RWPE2 (cell line): ENCODE results near the gene PRAME.

Experiments used
- ATAC-seq: fragments of 200-7000 bp; cut with Tn5 transposase; 3 replicates; pipeline ENCODE4 v1.9.1; 2021; ENCODE audit warnings: low read depth
- DNase-seq: peaks from one replicate; pipeline ENCODE4 v3.0.0-alpha.2; 2020; ENCODE audit warnings: low spot score
- H3K27ac ChIP-seq: fragments of 450-650 bp; 2 replicates; pipeline ENCODE4 v1.5.1; 2017; ENCODE audit warnings: mild to moderate bottlenecking; ENCODE audit not compliant: poor library complexity, severe bottlenecking
- H3K27me3 ChIP-seq: fragments of 250-450 bp; sonication (Bioruptor Pico); 2 replicates; pipeline ENCODE4 v1.5.1; 2021; ENCODE audit warnings: mild to moderate bottlenecking, moderate library complexity; ENCODE audit not compliant: insufficient read depth, poor library complexity, severe bottlenecking
- H3K36me3 ChIP-seq: fragments of 250-450 bp; sonication (Bioruptor Pico); 2 replicates; pipeline ENCODE4 v1.5.1; 2020; ENCODE audit warnings: low read depth, mild to moderate bottlenecking, moderate library complexity
- H3K4me1 ChIP-seq: fragments of 250-450 bp; sonication (Bioruptor Pico); 2 replicates; pipeline ENCODE4 v1.5.1; 2021; ENCODE audit warnings: mild to moderate bottlenecking, moderate library complexity; ENCODE audit not compliant: insufficient read depth, poor library complexity, severe bottlenecking
- H3K4me3 ChIP-seq: fragments of 250-450 bp; sonication (Bioruptor Pico); 2 replicates; pipeline ENCODE4 v1.5.1; 2021; ENCODE audit warnings: mild to moderate bottlenecking, moderate library complexity; ENCODE audit not compliant: severe bottlenecking
- H3K9me3 ChIP-seq: fragments of 250-450 bp; sonication (Bioruptor Pico); 2 replicates; pipeline ENCODE4 v1.5.1; 2021; ENCODE audit warnings: mild to moderate bottlenecking, moderate library complexity; ENCODE audit not compliant: severe bottlenecking
- CTCF ChIP-seq: fragments of 450-650 bp; IDR thresholded peaks from one replicate; pipeline ENCODE4 v1.5.1; 2017; ENCODE audit warnings: mild to moderate bottlenecking, moderate library complexity; ENCODE audit not compliant: poor library complexity, severe bottlenecking

The PRAME gene

GRCh38 chr22:22555596-22555995 lies 3.5 kb downstream of the PRAME start:
- H3K4me1 ChIP-seq: no peaks in the 10 kb centered on the region
- H3K27me3 ChIP-seq: no peaks in the 10 kb centered on the region

GRCh38 chr22:22554587-22555284 lies 4.3 kb downstream of the PRAME start:
- ATAC-seq: no peak
- TF ChIP-seq CTCF: no peak
- peaks cover 7% of the 10 kb centered on the region for H3K9me3 ChIP-seq
- H3K4me1 ChIP-seq: no peaks in the 10 kb centered on the region
- no peak for DNase-seq
- H3K27me3 ChIP-seq: no peaks in the 10 kb centered on the region
- no peaks in the 10 kb centered on the region for H3K36me3 ChIP-seq
- H3K4me3 ChIP-seq: no peak overlapping the region
- no peak overlapping the region for H3K27ac ChIP-seq

More at GRCh38 chr22:22555596-22555995, 3.5 kb downstream of the PRAME start:
- peaks cover 7% of the 10 kb centered on the region for H3K9me3 ChIP-seq
- TF ChIP-seq CTCF: no peak
- no peak for DNase-seq
- no peak overlapping the region for H3K27ac ChIP-seq
- ATAC-seq: no peak
- H3K36me3 ChIP-seq: no peaks in the 10 kb centered on the region
- no peak overlapping the region for H3K4me3 ChIP-seq

GRCh38 chr22:22553735-22554586 lies 5.1 kb downstream of the PRAME start:
- Histone ChIP-seq H3K36me3 (no peaks in the 10 kb centered on the region), H3K9me3 (peaks cover 8% of the 10 kb centered on the region), H3K27me3 (no peaks in the 10 kb centered on the region), H3K4me1 (no peaks in the 10 kb centered on the region), H3K27ac (no peak overlapping the region), H3K4me3 (no peak overlapping the region)
- no peak for ATAC-seq
- no peak for TF ChIP-seq CTCF
- DNase-seq: no peak

DNA sequence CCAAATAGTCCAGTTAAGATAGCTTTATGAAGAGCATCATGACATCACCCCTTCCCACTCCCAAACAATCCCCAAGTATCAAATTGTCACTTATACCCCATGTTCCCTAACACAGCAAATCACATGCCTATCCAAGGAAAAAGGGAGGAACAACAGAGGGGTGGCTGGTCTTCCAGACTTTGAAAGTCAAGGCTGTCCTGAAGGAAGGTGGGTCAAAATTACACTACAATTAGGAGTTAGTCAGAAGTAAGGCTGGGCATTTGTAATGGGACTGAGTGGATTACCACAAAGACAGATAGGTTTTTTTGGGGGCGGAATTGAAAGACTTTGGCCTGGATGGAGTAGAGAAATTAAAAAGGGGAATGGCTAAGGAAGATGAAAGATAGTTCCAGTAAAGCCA lies 5.9 kb downstream of the PRAME start:
- ATAC-seq (no peak), DNase-seq (no peak)
- Histone ChIP-seq H3K9me3 (peaks cover 5% of the 10 kb centered on the region), H3K4me3 (no peak overlapping the region), H3K27ac (no peak overlapping the region), H3K4me1 (no peaks in the 10 kb centered on the region), H3K27me3 (no peaks in the 10 kb centered on the region), H3K36me3 (no peaks in the 10 kb centered on the region)
- no peak for TF ChIP-seq CTCF
